Keratinocyte (primary cell): ENCODE data around the gene ARHGAP18.

Experiments
- EZH2 ChIP-seq: IDR thresholded peaks from one replicate; pipeline ENCODE4 v1.6.1; 2012; ENCODE audit warnings: inconsistent platforms, mild to moderate bottlenecking, low read length, moderate library complexity
- TF ChIP-seq, protein P1 (sequence below), 3 experiments: IDR thresholded peaks in 1 of 3; conservative IDR thresholded peaks in 1 of 3; optimal IDR thresholded peaks in 1 of 3; 2 replicates in 2 of 3; 3 replicates in 1 of 3; pipeline versions ENCODE3 to v1.5.1; 2011; ENCODE audit warnings: low read length in 3 of 3, mild to moderate bottlenecking in 3 of 3, moderate library complexity in 2 of 3, control low read depth in 1 of 3, inconsistent platforms in 1 of 3; ENCODE audit not compliant: insufficient read depth in 2 of 3; ENCODE audit errors: extremely low read depth in 1 of 3

DNA sequence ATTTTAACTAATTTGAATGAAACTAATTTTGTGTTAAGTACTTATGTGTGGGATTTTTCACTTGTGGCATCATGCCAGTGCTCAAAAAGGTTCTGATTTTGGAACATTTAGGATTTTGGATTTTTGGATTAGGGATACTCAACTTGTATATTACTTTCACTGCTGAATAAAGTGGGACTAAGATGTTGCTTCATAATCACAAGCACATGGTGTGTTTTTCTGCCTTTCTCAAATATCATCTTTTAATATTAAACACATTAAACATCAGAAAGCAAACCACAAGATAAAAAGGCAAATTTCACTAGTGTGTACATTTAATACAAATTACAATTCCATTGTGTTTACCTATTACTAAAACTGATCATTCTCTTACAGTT, 89.8 kb downstream of the ARHGAP18 start:
- TF ChIP-seq, protein P1, sequence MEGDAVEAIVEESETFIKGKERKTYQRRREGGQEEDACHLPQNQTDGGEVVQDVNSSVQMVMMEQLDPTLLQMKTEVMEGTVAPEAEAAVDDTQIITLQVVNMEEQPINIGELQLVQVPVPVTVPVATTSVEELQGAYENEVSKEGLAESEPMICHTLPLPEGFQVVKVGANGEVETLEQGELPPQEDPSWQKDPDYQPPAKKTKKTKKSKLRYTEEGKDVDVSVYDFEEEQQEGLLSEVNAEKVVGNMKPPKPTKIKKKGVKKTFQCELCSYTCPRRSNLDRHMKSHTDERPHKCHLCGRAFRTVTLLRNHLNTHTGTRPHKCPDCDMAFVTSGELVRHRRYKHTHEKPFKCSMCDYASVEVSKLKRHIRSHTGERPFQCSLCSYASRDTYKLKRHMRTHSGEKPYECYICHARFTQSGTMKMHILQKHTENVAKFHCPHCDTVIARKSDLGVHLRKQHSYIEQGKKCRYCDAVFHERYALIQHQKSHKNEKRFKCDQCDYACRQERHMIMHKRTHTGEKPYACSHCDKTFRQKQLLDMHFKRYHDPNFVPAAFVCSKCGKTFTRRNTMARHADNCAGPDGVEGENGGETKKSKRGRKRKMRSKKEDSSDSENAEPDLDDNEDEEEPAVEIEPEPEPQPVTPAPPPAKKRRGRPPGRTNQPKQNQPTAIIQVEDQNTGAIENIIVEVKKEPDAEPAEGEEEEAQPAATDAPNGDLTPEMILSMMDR (optimal IDR thresholded peaks at IDR 0.05 in 1 of 3, IDR thresholded peaks at IDR 0.05 in 1 of 3, conservative IDR thresholded peaks at IDR 0.05 in 1 of 3; ENCODE audit: extremely low read depth in 1 of 3, insufficient read depth in 2 of 3, low read length in 3 of 3) = no peak
- TF ChIP-seq EZH2 = no peak
